Liver (tissue), 9 donors: ENCODE results near the gene ABL1. TPM values are rescaled to one million over a fixed set of nuclear protein-coding genes. Genes with fewer than 3 reads are reported as not detected.

Experiments used
- DNase-seq: peaks from one replicate; pipeline ENCODE4 v3.0.0-alpha.2; 2017; ENCODE audit warnings: low spot score
- H3K27ac ChIP-seq, 2 donors: one replicate each; pipeline ENCODE4 v1.7.0; 2013; ENCODE audit warnings: inconsistent platforms in 2 of 2, low read length in 2 of 2, control low read depth in 1 of 2, low read depth in 1 of 2, mild to moderate bottlenecking in 1 of 2
- H3K27me3 ChIP-seq, 4 donors: one replicate each; pipeline versions ENCODE4 v1.6.1 to v1.7.0; 2013; ENCODE audit warnings: low read length in 3 of 4, inconsistent platforms in 1 of 4, mild to moderate bottlenecking in 1 of 4, moderate library complexity in 1 of 4; ENCODE audit not compliant: control insufficient read depth in 4 of 4, insufficient read depth in 4 of 4
- H3K36me3 ChIP-seq, 4 donors: one replicate each; pipeline versions ENCODE4 v1.6.1 to v1.7.0; 2013; ENCODE audit warnings: low read length in 3 of 4, mild to moderate bottlenecking in 3 of 4, low read depth in 1 of 4, moderate library complexity in 1 of 4; ENCODE audit not compliant: control insufficient read depth in 4 of 4, insufficient read depth in 3 of 4
- H3K4me1 ChIP-seq, 4 donors: one replicate each; pipeline versions ENCODE4 v1.6.1 to v1.7.0; 2013; ENCODE audit warnings: low read length in 3 of 4, mild to moderate bottlenecking in 3 of 4, moderate library complexity in 1 of 4; ENCODE audit not compliant: control insufficient read depth in 4 of 4, insufficient read depth in 4 of 4
- H3K4me3 ChIP-seq, 3 donors: one replicate each; pipeline versions ENCODE4 v1.6.1 to v1.7.0; 2013; ENCODE audit warnings: low read length in 3 of 3, control low read depth in 1 of 3, low read depth in 1 of 3, mild to moderate bottlenecking in 1 of 3
- H3K9ac ChIP-seq, 2 donors: one replicate each; pipeline ENCODE4 v1.7.0; 2013; ENCODE audit warnings: low read length in 2 of 2, mild to moderate bottlenecking in 2 of 2, moderate library complexity in 2 of 2, control low read depth in 1 of 2, low read depth in 1 of 2
- H3K9me3 ChIP-seq, 4 donors: one replicate each; pipeline versions ENCODE4 v1.6.1 to v1.7.0; 2013; ENCODE audit warnings: low read length in 3 of 4; ENCODE audit not compliant: control insufficient read depth in 4 of 4
- ATF3 ChIP-seq: IDR thresholded peaks from 2 replicates; pipeline ENCODE4 v1.6.1; 2016; ENCODE audit warnings: antibody characterized with exemption
- EGR1 ChIP-seq, 2 donors: IDR thresholded peaks; 2 replicates each; pipeline ENCODE4 v1.6.1; 2016 to 2018; ENCODE audit warnings: antibody characterized with exemption in 2 of 2, low read depth in 2 of 2
- FOXA1 ChIP-seq: IDR thresholded peaks from 2 replicates; pipeline ENCODE4 v1.6.1; 2016; ENCODE audit warnings: antibody characterized with exemption
- FOXA2 ChIP-seq: IDR thresholded peaks from 2 replicates; pipeline ENCODE4 v1.6.1; 2016; ENCODE audit warnings: antibody characterized with exemption
- GABPA ChIP-seq, 2 donors: IDR thresholded peaks in 1 of 2; conservative IDR thresholded peaks in 1 of 2; 2 replicates each; pipeline ENCODE4 v1.6.1; 2016; ENCODE audit warnings: antibody characterized with exemption in 2 of 2, mild to moderate bottlenecking in 1 of 2, moderate library complexity in 1 of 2
- HNF4G ChIP-seq: IDR thresholded peaks from 2 replicates; pipeline ENCODE4 v1.6.1; 2016; ENCODE audit warnings: antibody characterized with exemption
- JUND ChIP-seq, 2 donors: IDR thresholded peaks; 2 replicates each; pipeline ENCODE4 v1.6.1; 2016; ENCODE audit warnings: antibody characterized with exemption in 2 of 2
- MAX ChIP-seq: IDR thresholded peaks from 2 replicates; pipeline ENCODE4 v1.6.1; 2016; ENCODE audit warnings: antibody characterized with exemption
- NR2F2 ChIP-seq: IDR thresholded peaks from 2 replicates; pipeline ENCODE4 v1.6.1; 2016; ENCODE audit warnings: antibody characterized with exemption
- RAD21 ChIP-seq, 2 donors: IDR thresholded peaks; 2 replicates each; pipeline ENCODE4 v1.6.1; 2016; ENCODE audit warnings: antibody characterized with exemption in 2 of 2, mild to moderate bottlenecking in 2 of 2
- RXRA ChIP-seq, 2 donors: IDR thresholded peaks; 2 replicates each; pipeline ENCODE4 v1.6.1; 2017 to 2018; ENCODE audit warnings: antibody characterized with exemption in 2 of 2, mild to moderate bottlenecking in 1 of 2
- SP1 ChIP-seq: IDR thresholded peaks from 2 replicates; pipeline ENCODE4 v1.6.1; 2018; ENCODE audit warnings: antibody characterized with exemption, mild to moderate bottlenecking
- TAF1 ChIP-seq: conservative IDR thresholded peaks from 2 replicates; pipeline ENCODE4 v1.6.1; 2016; ENCODE audit warnings: antibody characterized with exemption, mild to moderate bottlenecking
- YY1 ChIP-seq: IDR thresholded peaks from 2 replicates; pipeline ENCODE4 v1.6.1; 2016; ENCODE audit warnings: antibody characterized with exemption, mild to moderate bottlenecking
- ZBTB33 ChIP-seq: IDR thresholded peaks from 2 replicates; pipeline ENCODE4 v1.6.1; 2016; ENCODE audit warnings: antibody characterized with exemption
- WGBS: extraction: QIAGEN DNeasy Blood & Tissue Kit; methylation state at CpG from one replicate; pipeline ENCODE4 v1.1.7; 2013; 5-methylcytosine and 5-hydroxymethylcytosine counted together
- polyA plus RNA-seq, 2 donors: library from polyadenylated mRNA; stranded (reverse) in 1 of 2; unstranded in 1 of 2; fragments of 200-250 nt in 1 of 2; fragments of >200 nt in 1 of 2; fragmentation: Nextera tagmentation in 1 of 2; extraction: Ambion mirVana in 1 of 2; gene quantifications; one replicate each; pipeline versions ENCODE4 v1.2.1 to v1.2.3, GENCODE V29; 2013 to 2015
- total RNA-seq, 2 donors: library from RNA; depleted of rRNA; stranded (reverse); fragments of >200 nt; gene quantifications; one replicate each; pipeline ENCODE4 v1.2.3, GENCODE V29; 2014
- TF ChIP-seq, protein P1 (sequence below): fragments of 150-350 bp; IDR thresholded peaks from 2 replicates; pipeline ENCODE4 v1.5.1; 2017; ENCODE audit warnings: improper control_type of control experiment, low read depth, low read length; ENCODE audit not compliant: missing input control
- donor health status: healthy.
- donor health status: healthy.
- donor health status: healthy.
- donor health status: healthy.
- donor health status: healthy.

Gene ABL1
- total and polyA plus RNA-seq, 4 donors = 4.2 to 14.2 (median 10.9) TPM

DNA sequence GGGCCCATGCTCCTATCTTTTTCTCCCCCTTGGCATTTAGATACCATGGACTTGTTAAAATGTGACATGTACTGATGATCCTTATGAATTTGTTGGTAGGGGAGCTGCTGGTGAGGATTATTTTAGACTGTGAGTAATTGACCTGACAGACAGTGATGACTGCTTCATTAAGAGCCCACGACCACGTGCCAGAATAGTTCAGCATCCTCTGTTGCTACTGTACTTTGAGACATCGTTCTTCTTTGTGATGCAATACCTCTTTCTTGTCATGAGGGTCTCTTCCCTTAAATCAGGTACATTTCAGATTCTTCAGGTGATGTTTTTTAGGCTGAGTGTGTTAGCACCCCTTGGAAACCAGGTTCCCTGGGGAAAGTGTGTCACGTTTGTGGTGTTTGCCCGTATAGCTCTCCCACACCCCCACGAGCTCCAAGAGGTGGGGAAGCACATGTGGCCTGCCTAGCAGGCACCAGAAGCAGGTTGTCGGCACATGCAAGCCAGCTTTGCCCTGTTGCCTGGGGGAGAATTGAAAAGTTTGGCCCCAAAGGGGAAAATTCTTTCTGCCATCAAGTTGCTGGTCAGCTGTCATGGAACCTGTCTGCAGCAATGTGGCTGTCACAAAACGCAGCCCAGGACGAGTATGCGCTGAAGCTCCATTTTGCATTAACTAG is 36.5 kb downstream of the ABL1 start:
- no peak for DNase-seq
- H3K36me3 ChIP-seq = peaks cover 3 to 18% (median 4%) of the 10 kb centered on the region in 4 donors
- H3K27ac ChIP-seq = no peak overlapping the region

GRCh38 chr9:130872093-130872492 is 37.0 kb downstream of the ABL1 start:
- no peaks in the 10 kb centered on the region for H3K27me3 ChIP-seq
- TF ChIP-seq MAX (no peak), TAF1 (no peak), RAD21 (IDR thresholded peaks at IDR 0.05) (no peak)
- H3K9me3 ChIP-seq = no peaks in the 10 kb centered on the region
- no peak overlapping the region for H3K9ac ChIP-seq
- H3K4me3 ChIP-seq = no peak overlapping the region
- 94% methylated on average over 15 of the region's 15 CpGs for WGBS
- no peak overlapping the region for H3K27ac ChIP-seq
- peaks cover 3 to 20% (median 4%) of the 10 kb centered on the region in 4 donors for H3K36me3 ChIP-seq
- H3K4me1 ChIP-seq = peaks cover 6 to 21% (median 21%) of the 10 kb centered on the region in 4 donors
- no peak for DNase-seq

More for the DNA sequence above, 36.5 kb downstream of the ABL1 start:
- H3K4me3 ChIP-seq = no peak overlapping the region
- TF ChIP-seq NR2F2 (no peak), ZBTB33 (no peak), EGR1 (IDR thresholded peaks at IDR 0.05; ENCODE audit: low read depth in 2 of 2) (no peak), SP1 (no peak), GABPA (IDR thresholded peaks at IDR 0.05 in 1 of 2, conservative IDR thresholded peaks at IDR 0.05 in 1 of 2) (no peak), ATF3 (no peak), RXRA (IDR thresholded peaks at IDR 0.05) (no peak)
- TF ChIP-seq, protein P1, sequence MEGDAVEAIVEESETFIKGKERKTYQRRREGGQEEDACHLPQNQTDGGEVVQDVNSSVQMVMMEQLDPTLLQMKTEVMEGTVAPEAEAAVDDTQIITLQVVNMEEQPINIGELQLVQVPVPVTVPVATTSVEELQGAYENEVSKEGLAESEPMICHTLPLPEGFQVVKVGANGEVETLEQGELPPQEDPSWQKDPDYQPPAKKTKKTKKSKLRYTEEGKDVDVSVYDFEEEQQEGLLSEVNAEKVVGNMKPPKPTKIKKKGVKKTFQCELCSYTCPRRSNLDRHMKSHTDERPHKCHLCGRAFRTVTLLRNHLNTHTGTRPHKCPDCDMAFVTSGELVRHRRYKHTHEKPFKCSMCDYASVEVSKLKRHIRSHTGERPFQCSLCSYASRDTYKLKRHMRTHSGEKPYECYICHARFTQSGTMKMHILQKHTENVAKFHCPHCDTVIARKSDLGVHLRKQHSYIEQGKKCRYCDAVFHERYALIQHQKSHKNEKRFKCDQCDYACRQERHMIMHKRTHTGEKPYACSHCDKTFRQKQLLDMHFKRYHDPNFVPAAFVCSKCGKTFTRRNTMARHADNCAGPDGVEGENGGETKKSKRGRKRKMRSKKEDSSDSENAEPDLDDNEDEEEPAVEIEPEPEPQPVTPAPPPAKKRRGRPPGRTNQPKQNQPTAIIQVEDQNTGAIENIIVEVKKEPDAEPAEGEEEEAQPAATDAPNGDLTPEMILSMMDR = no peak
- H3K9ac ChIP-seq = no peak overlapping the region
- 88% methylated on average over 10 of the region's 10 CpGs for WGBS
- H3K4me1 ChIP-seq = peaks cover 6 to 21% (median 21%) of the 10 kb centered on the region in 4 donors
- no peaks in the 10 kb centered on the region for H3K27me3 ChIP-seq
- no peaks in the 10 kb centered on the region for H3K9me3 ChIP-seq

DNA sequence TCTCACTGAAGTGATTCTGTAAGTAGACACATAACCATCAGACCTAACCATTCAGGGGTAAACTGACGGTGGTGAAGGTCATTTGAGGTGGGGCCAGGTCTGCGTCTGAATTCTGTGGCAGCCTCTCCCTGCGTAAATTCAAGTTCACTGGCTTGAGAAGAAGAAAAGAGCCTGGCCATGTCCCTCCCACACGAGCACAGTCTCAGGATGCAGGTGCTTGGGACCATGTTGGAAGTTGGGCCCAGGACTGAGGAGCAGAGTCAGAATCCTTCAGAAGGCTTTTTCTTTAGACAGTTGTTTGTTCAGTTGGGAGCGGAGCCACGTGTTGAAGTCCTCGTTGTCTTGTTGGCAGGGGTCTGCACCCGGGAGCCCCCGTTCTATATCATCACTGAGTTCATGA is 37.5 kb downstream of the ABL1 start:
- WGBS = 55% methylated on average over 9 of the region's 9 CpGs
- H3K4me1 ChIP-seq = peaks cover 6 to 21% (median 21%) of the 10 kb centered on the region in 4 donors
- DNase-seq = no peak
- no peak overlapping the region for H3K4me3 ChIP-seq
- peak overlapping the region; percentile 53 to 60 for H3K27ac ChIP-seq
- no peaks in the 10 kb centered on the region for H3K9me3 ChIP-seq
- H3K27me3 ChIP-seq = no peaks in the 10 kb centered on the region
- peaks cover 3 to 21% (median 4%) of the 10 kb centered on the region in 4 donors for H3K36me3 ChIP-seq
- no peak overlapping the region for H3K9ac ChIP-seq
- TF ChIP-seq HNF4G (no peak), FOXA1 (no peak), ZBTB33 (no peak), YY1 (no peak), FOXA2 (no peak), TAF1 (no peak), RXRA (IDR thresholded peaks at IDR 0.05) (no peak), RAD21 (IDR thresholded peaks at IDR 0.05) (no peak), JUND (IDR thresholded peaks at IDR 0.05) (no peak)
- TF ChIP-seq, protein P1 = no peak
